Esophagus squamous epithelium (tissue), 5 donors: ENCODE results near the gene CTNNA2. TPM values are rescaled to one million over a fixed set of nuclear protein-coding genes. Genes with fewer than 3 reads are reported as not detected.

Source experiments
- DNase-seq: peaks from one replicate; lab custom pipeline; 2025; lab: John Stamatoyannopoulos, UW
- H3K27ac ChIP-seq, 4 donors: fragments of 200-600 bp; sonication (generic); one replicate each; pipeline ENCODE4 v1.5.1; 2016 to 2019; ENCODE audit warnings: mild to moderate bottlenecking in 1 of 4
- H3K27me3 ChIP-seq, 4 donors: fragments of 200-600 bp; sonication (generic); 1 replicate in 3 of 4; 2 replicates in 1 of 4; pipeline versions ENCODE4 v1.5.1 to v1.6.0; 2017 to 2021; ENCODE audit warnings: antibody characterized with exemption in 1 of 4
- H3K36me3 ChIP-seq, 3 donors: fragments of 200-600 bp; sonication (generic); one replicate each; pipeline ENCODE4 v1.5.1; 2016 to 2019
- H3K4me1 ChIP-seq, 3 donors: fragments of 200-600 bp; sonication (generic); one replicate each; pipeline ENCODE4 v1.5.1; 2017 to 2019
- H3K4me3 ChIP-seq, 4 donors: fragments of 200-600 bp; sonication (generic); 1 replicate in 3 of 4; 2 replicates in 1 of 4; pipeline ENCODE4 v1.5.1; 2016 to 2019; ENCODE audit warnings: mild to moderate bottlenecking in 2 of 4, moderate library complexity in 1 of 4
- H3K9me3 ChIP-seq, 3 donors: fragments of 200-600 bp; sonication (generic); one replicate each; pipeline ENCODE4 v1.5.1; 2016 to 2019
- CTCF ChIP-seq, 6 experiments: fragments of 450-650 bp in 4 of 6; fragments of 200-600 bp in 2 of 6; sonication (generic) in 2 of 6; IDR thresholded peaks; one replicate each; pipeline ENCODE4 v1.5.1; 2016 to 2019; ENCODE audit warnings: antibody characterized with exemption in 6 of 6, mild to moderate bottlenecking in 4 of 6, moderate library complexity in 4 of 6
- POLR2A ChIP-seq, 4 donors: fragments of 450-650 bp; IDR thresholded peaks; one replicate each; pipeline ENCODE4 v1.6.1; 2017; ENCODE audit warnings: antibody characterized with exemption in 4 of 4, mild to moderate bottlenecking in 4 of 4, moderate library complexity in 3 of 4
- WGBS, 2 donors: methylation state at CpG; one replicate each; pipeline ENCODE4 v1.1.5; 2018; 5-methylcytosine and 5-hydroxymethylcytosine counted together
- intact Hi-C: fragments of 100-400 bp; cut with DNase I; formaldehyde crosslinking; loops from one replicate; pipeline ENCODE4 v1.15.0; 2022
- total RNA-seq, 4 donors: library from RNA; depleted of rRNA; stranded (reverse); fragments of >200 nt; gene quantifications; one replicate each; pipeline ENCODE4 v1.1.0, GENCODE V29; 2016
- donor health status: DM: yes; HTN: yes; CAD: no.

The CTNNA2 gene
- total RNA-seq, 4 donors from 2014 or later = not detected

- no peaks in the 10 kb centered on the region for H3K4me1 ChIP-seq
- intact Hi-C loops = no loop called here
These were observed 114.4 kb downstream of the CTNNA2 start for GRCh38 chr2:79627237-79627636.

GRCh38 chr2:79630060-79630459 is 117.2 kb downstream of the CTNNA2 start:
- 70% methylated on average over 3 of the region's 3 CpGs for WGBS, 2 donors
- Histone ChIP-seq H3K4me1 (no peaks in the 10 kb centered on the region), H3K9me3 (no peaks in the 10 kb centered on the region), H3K27ac (no peak overlapping the region), H3K4me3 (no peak overlapping the region), H3K36me3 (no peaks in the 10 kb centered on the region), H3K27me3 (no peaks in the 10 kb centered on the region)
- intact Hi-C loops = no loop called here
- no peak for DNase-seq
- TF ChIP-seq CTCF (IDR thresholded peaks at IDR 0.05) (no peak), POLR2A (IDR thresholded peaks at IDR 0.05) (no peak)

More at GRCh38 chr2:79627237-79627636, 114.4 kb downstream of the CTNNA2 start:
- H3K4me3 ChIP-seq = no peak overlapping the region
- no peak for DNase-seq
- H3K27ac ChIP-seq = no peak overlapping the region
- no peaks in the 10 kb centered on the region for H3K9me3 ChIP-seq
- H3K36me3 ChIP-seq = no peaks in the 10 kb centered on the region
- H3K27me3 ChIP-seq = no peaks in the 10 kb centered on the region
- 57 to 78% methylated on average over 5 of the region's 5 CpGs for whole genome bisulfite sequencing, 2 donors
- no peak for TF ChIP-seq CTCF (IDR thresholded peaks at IDR 0.05)
- TF ChIP-seq POLR2A (IDR thresholded peaks at IDR 0.05) = no peak

DNA sequence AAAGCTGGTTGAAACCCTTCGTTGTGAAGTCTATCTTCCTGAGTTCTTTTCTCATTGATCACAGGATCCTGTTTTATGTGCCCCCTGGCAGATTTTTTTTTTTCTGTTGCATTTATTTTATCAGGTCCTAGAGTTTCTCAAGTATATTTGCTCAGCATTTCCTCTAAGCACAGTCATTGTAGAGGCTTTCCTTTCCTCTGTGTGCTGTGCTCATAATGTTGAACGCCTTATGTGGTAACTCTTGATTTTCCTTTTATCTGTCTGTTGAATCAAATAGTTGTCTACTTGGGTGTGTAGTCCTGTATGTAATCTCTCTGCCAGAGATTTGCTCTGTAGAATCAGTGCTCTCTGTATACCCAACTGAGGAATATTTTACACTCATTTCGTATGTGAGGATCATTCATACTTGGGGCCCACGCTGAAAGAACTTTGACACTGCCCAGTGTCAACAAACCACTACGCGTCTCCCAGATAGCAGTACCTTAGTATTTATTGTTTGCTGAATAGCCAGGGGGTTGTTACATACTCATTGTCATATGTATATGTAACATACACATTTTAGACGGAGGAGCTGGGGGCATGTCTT is 118.2 kb downstream of the CTNNA2 start:
- H3K36me3 ChIP-seq = no peaks in the 10 kb centered on the region
- no peak overlapping the region for H3K4me3 ChIP-seq
- H3K27me3 ChIP-seq = no peaks in the 10 kb centered on the region
- DNase-seq = no peak
- no peak for TF ChIP-seq POLR2A (IDR thresholded peaks at IDR 0.05)
- TF ChIP-seq CTCF (IDR thresholded peaks at IDR 0.05) = no peak
- intact Hi-C loops = no loop called here
- no peaks in the 10 kb centered on the region for H3K9me3 ChIP-seq
- 31 to 43% methylated on average over 5 to 7 of the region's 7 CpGs for WGBS, 2 donors
- no peaks in the 10 kb centered on the region for H3K4me1 ChIP-seq
- H3K27ac ChIP-seq = no peak overlapping the region

GRCh38 chr2:79638410-79638809 is 125.6 kb downstream of the CTNNA2 start:
- no peaks in the 10 kb centered on the region for H3K4me1 ChIP-seq
- H3K9me3 ChIP-seq = no peaks in the 10 kb centered on the region
- no peaks in the 10 kb centered on the region for H3K27me3 ChIP-seq
- DNase-seq = no peak
- no peak overlapping the region for H3K4me3 ChIP-seq
- no peaks in the 10 kb centered on the region for H3K36me3 ChIP-seq
- H3K27ac ChIP-seq = no peak overlapping the region
- 52 to 63% methylated on average over 3 of the region's 3 CpGs for WGBS, 2 donors
- TF ChIP-seq POLR2A (IDR thresholded peaks at IDR 0.05) (no peak), CTCF (IDR thresholded peaks at IDR 0.05) (no peak)
- intact Hi-C loops = no loop called here

- Histone ChIP-seq H3K27me3 (no peaks in the 10 kb centered on the region), H3K4me1 (no peaks in the 10 kb centered on the region), H3K27ac (no peak overlapping the region), H3K4me3 (no peak overlapping the region), H3K9me3 (no peaks in the 10 kb centered on the region), H3K36me3 (no peaks in the 10 kb centered on the region)
- no peak for TF ChIP-seq POLR2A (IDR thresholded peaks at IDR 0.05)
- no peak for TF ChIP-seq CTCF (IDR thresholded peaks at IDR 0.05)
- 58% methylated on average over 2 of the region's 2 CpGs for WGBS, 2 donors
- DNase-seq = no peak
- intact Hi-C loops = no loop called here
These were observed 126.1 kb downstream of the CTNNA2 start for GRCh38 chr2:79638954-79639353.
